ENCODE data around the gene PSMB8.
"Not testable (repeated sequence)": the region's sequence is repeated elsewhere in the genome, so short reads cannot be mapped to it uniquely, and the experiment has no call there.

The PSMB8 gene

GRCh38 chr6:32843979-32844838, at the start of gene PSMB8:
PSMB8 (minus strand) TSS chr6:32844047; CDS start chr6:32843996, 51 bp downstream.
- peak; percentile 73 to 74 for DNase-seq (ENCODE audit: low read depth in 2 of 2)

DNA sequence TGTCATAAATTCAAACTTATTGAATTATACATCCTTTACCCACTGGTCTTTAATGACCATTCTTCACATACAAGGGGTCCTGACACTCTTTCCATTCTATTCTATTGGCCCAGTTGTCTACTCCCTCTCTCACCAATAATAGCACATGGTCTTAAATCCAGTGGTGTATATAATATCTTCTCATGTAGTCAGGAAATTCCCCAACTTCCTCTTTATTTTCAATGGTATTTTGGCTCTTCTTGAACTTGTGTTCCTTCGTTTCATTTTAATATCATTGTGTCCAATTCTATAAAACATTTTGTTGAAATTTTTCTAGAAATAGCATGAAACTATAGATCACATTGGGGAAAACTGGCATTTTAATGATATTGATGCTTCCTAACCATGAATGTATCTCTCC, 47.0 kb upstream of the PSMB8 start:
- DNase-seq (ENCODE audit: low read depth in 2 of 2), result no peak

- DNase-seq (ENCODE audit: low read depth in 2 of 2), result peak in 1 of 2 experiments; percentile 5
Observed at GRCh38 chr6:32889533-32889932, 45.7 kb upstream of the PSMB8 start.

DNA sequence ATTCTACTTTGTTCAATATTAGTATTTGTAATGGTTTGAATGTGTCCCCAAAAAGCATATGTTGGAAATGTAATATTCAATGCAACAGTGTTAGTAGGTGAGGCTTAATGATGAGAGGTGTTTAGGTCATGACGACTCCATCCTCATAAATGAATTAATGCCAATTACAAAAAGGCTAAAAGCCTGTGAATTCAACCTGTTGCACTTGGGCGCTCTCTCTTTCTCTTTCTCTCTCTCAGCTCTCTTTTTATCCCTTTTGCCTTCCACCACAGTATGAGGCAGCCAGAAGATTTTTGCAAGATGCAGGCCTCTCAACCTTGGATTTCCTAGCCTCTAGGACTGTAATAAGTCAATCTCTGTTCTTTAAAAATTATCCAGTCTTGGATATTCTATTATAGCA, 44.7 kb upstream of the PSMB8 start:
- DNase-seq (ENCODE audit: low read depth in 2 of 2), result no peak

DNA sequence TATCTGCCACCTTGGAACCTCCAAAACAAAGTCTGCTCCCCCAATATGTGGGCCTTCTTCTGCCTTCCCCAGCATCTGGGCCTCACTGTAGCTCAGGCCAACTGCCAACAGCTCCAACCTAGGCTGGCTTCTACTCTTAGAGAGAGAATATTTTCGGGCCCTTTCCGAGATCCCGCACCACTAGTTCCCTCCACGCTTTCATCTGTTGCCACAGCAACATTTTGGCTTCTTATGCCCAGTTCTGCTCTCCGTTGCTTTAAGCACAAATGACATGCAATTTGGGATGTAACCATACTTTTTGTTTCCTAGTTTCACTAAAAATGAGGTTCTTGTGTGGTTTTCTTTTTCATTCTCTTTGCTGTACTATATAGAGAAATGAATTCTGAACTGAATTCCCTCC, 43.8 kb upstream of the PSMB8 start:
- DNase-seq (ENCODE audit: low read depth in 2 of 2), result no peak

GRCh38 chr6:32886681-32887383, 43.0 kb upstream of the PSMB8 start:
- DNase-seq (ENCODE audit: low read depth in 2 of 2), result peak; percentile 64 to 68

DNA sequence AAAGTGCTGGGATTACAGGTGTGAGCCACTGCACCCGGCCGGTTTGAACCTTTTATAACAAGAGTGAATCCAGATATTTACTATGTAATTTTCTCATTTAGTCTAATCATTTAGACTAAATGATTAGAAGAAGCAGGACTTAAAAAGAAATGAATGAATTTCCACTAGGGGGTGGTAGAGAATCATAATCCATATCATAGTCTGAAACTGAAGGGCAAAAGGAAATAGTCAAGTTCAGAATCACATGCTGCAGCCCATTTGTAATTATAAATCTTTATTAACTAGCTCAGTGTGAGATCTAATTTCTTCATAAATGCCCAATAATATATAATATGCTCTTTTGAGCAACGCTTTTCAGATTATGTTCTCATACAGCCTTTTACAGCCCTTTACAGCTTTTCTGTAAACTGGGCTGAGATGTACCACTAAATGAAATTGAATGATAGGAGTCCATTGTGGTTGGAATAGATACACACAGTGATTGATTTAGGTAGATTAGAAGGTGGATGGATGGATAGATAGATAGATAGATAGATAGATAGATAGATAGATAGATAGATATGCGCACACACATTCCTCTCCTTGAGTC, 41.9 kb upstream of the PSMB8 start:
- peak; percentile 56 to 57 for DNase-seq (ENCODE audit: low read depth in 2 of 2)

- DNase-seq (ENCODE audit: low read depth in 2 of 2), result peak; percentile 20 to 29
Observed at GRCh38 chr6:32883789-32884188, 39.9 kb upstream of the PSMB8 start.

- DNase-seq (ENCODE audit: low read depth in 2 of 2), result no peak
Observed at GRCh38 chr6:32882879-32883250, 39.0 kb upstream of the PSMB8 start.

DNA sequence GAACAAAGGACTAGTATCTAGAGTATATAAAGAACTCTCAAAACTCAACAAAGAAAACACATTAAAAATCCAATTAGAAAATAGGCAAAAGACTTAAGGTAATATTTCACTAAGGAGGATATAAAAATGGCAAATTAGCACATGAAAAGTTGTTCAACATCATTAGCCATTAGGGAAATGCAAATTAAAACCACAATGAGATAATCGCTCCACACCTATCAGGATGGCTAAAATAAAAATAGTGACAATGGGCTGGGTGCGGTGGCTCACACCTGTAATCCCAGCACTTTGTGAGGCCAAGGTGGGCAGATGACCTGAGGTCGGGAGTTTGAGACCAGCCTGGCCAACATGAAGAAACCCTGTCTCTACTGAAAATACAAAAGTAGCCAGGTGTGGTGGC, 37.1 kb upstream of the PSMB8 start:
- DNase-seq (ENCODE audit: low read depth in 2 of 2), result not testable (repeated sequence)

- no peak for DNase-seq (ENCODE audit: low read depth in 2 of 2)
Observed at GRCh38 chr6:32879691-32880090, 35.8 kb upstream of the PSMB8 start.

- DNase-seq (ENCODE audit: low read depth in 2 of 2), result no peak
Observed at GRCh38 chr6:32876603-32877002, 32.8 kb upstream of the PSMB8 start.

DNA sequence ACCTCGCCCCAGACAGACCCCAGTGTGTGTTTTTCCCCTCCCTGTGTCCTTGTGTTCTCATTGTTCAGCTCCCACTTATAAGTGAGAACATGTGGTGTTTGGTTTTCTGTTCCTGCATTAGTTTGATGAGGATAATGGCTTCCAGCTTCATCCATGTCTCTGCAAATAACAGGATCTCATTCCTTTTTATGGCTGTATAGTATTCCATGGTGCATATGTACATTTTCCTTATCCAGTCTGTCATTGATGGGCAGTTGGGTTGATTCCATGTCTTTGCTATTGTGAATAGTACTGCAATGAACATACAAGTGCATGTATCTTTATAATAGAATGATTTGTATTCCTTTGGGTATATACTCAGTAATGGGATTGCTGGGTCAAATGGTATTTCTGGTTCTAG, 30.1 kb upstream of the PSMB8 start:
- DNase-seq (ENCODE audit: low read depth in 2 of 2), result not testable (repeated sequence)

DNA sequence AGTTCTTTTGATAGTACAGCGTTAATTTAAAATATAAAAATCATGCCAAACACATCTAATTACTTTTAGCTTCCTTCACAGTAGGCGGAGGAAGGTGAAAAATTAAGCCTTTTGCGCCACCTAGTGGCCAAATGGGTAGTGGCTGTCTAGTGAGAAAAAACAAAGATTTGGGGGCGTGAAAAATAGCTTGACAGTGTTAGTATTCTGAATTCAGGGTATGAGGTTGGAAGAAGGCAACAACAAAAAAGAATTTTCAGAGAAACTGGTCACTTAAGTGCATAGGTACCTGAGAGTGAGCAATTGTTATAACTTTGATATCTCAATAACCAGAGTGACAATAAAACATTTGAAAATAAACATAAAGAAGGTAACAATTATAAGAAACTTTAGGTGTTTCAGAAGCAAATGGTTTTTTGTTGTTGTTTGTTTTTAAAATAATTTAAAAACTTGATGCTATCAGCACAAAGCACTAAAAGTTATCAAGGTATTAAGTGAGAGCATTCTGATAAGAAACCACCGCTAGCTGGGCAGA, 24.5 kb upstream of the PSMB8 start:
- DNase-seq (ENCODE audit: low read depth in 2 of 2), result peak; percentile 46 to 49

- no peak for DNase-seq (ENCODE audit: low read depth in 2 of 2)
Observed at GRCh38 chr6:32867554-32868256, 23.9 kb upstream of the PSMB8 start.

GRCh38 chr6:32867022-32867477, 23.2 kb upstream of the PSMB8 start:
- no peak for DNase-seq (ENCODE audit: low read depth in 2 of 2)

GRCh38 chr6:32865724-32866443, 22.0 kb upstream of the PSMB8 start:
- DNase-seq (ENCODE audit: low read depth in 2 of 2), result no peak

GRCh38 chr6:32862725-32863124, 18.9 kb upstream of the PSMB8 start:
- DNase-seq (ENCODE audit: low read depth in 2 of 2), result no peak

- no peak for DNase-seq (ENCODE audit: low read depth in 2 of 2)
Observed at GRCh38 chr6:32860674-32861073, 16.8 kb upstream of the PSMB8 start.

DNA sequence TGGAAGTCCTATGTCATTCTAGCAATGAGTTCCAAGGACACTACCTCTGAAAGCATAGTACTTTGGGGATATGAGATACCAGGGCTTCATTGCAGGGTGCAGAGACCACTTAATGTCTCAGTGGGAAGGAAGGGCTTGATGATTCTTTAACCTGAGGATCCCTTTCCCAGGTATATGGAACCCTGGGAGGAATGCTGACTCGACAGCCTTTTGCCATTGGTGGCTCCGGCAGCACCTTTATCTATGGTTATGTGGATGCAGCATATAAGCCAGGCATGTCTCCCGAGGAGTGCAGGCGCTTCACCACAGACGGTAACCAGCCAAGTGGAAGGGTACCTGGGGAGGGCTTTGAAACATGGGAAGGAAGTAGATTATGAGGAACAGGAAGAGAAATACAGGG, 14.3 kb upstream of the PSMB8 start:
- no peak for DNase-seq (ENCODE audit: low read depth in 2 of 2)

Measured in fibroblast of skin of left quadriceps (primary cell).